ENCODE measurements around the gene ALK.

The ALK gene

GRCh38 chr2:29431485-29431884, 489.9 kb downstream of the ALK start:
- H3K4me3 ChIP-seq (ENCODE audit: low read depth, low read length), result no peak overlapping the region
- no peak for DNase-seq (ENCODE audit: low read depth)
- no peak for TF ChIP-seq CTCF (IDR thresholded peaks at IDR 0.05; ENCODE audit: low read depth, low read length, missing control alignments)
- in situ Hi-C loops (cut with HindIII; ENCODE audit: low sequenced_read_pairs), result no loop called here

- no peak for TF ChIP-seq CTCF (IDR thresholded peaks at IDR 0.05; ENCODE audit: low read depth, low read length, missing control alignments)
- in situ Hi-C loops (cut with HindIII; ENCODE audit: low sequenced_read_pairs), result no loop called here
- H3K4me3 ChIP-seq (ENCODE audit: low read depth, low read length), result no peak overlapping the region
- no peak for DNase-seq (ENCODE audit: low read depth)
These were observed 490.8 kb downstream of the ALK start for GRCh38 chr2:29430382-29431112.

- DNase-seq (ENCODE audit: low read depth), result no peak
- in situ Hi-C loops (cut with HindIII; ENCODE audit: low sequenced_read_pairs), result no loop called here
- no peak overlapping the region for H3K4me3 ChIP-seq (ENCODE audit: low read depth, low read length)
- TF ChIP-seq CTCF (IDR thresholded peaks at IDR 0.05; ENCODE audit: low read depth, low read length, missing control alignments), result no peak
These were observed 495.0 kb downstream of the ALK start for GRCh38 chr2:29426354-29426753.

- no peak for DNase-seq (ENCODE audit: low read depth)
- no peak for TF ChIP-seq CTCF (IDR thresholded peaks at IDR 0.05; ENCODE audit: low read depth, low read length, missing control alignments)
- no peak overlapping the region for H3K4me3 ChIP-seq (ENCODE audit: low read depth, low read length)
- in situ Hi-C loops (cut with HindIII; ENCODE audit: low sequenced_read_pairs), result no loop called here
These were observed 495.5 kb downstream of the ALK start for GRCh38 chr2:29425866-29426265.

GRCh38 chr2:29423061-29423666, 498.2 kb downstream of the ALK start:
- TF ChIP-seq CTCF (IDR thresholded peaks at IDR 0.05; ENCODE audit: low read depth, low read length, missing control alignments), result no peak
- no peak overlapping the region for H3K4me3 ChIP-seq (ENCODE audit: low read depth, low read length)
- in situ Hi-C loops (cut with HindIII; ENCODE audit: low sequenced_read_pairs), result no loop called here

GRCh38 chr2:29420999-29421782, 500.2 kb downstream of the ALK start:
- DNase-seq (ENCODE audit: low read depth), result no peak
- no peak overlapping the region for H3K4me3 ChIP-seq (ENCODE audit: low read depth, low read length)
- TF ChIP-seq CTCF (IDR thresholded peaks at IDR 0.05; ENCODE audit: low read depth, low read length, missing control alignments), result no peak
- in situ Hi-C loops (cut with HindIII; ENCODE audit: low sequenced_read_pairs), result no loop called here

More at GRCh38 chr2:29423061-29423666, 498.2 kb downstream of the ALK start:
- DNase-seq (ENCODE audit: low read depth), result no peak

All from astrocyte of the cerebellum (primary cell).